CD4-positive, alpha-beta T cell treated with Interleukin-6 at 100 ng/mL for 8 hours (primary cell): ENCODE results near the gene SLC24A5.

Source experiments
- DNase-seq: peaks from one replicate; pipeline ENCODE4 v3.0.0-alpha.2; 2020; ENCODE audit warnings: mixed read lengths, low spot score

Gene SLC24A5

GRCh38 chr15:48120745-48121144, at the start of gene SLC24A5:
TSS of gene SLC24A5 (plus strand) at chr15:48120990. CDS start at chr15:48121045, 55 bp downstream.
- DNase-seq = no peak

GRCh38 chr15:48072941-48073340, 47.8 kb upstream of the SLC24A5 start:
- DNase-seq = no peak

- no peak for DNase-seq
These were observed 46.9 kb upstream of the SLC24A5 start for GRCh38 chr15:48073881-48074280.

GRCh38 chr15:48076454-48076853, 44.3 kb upstream of the SLC24A5 start:
- DNase-seq = no peak

- no peak for DNase-seq
These were observed 43.1 kb upstream of the SLC24A5 start for GRCh38 chr15:48077616-48078184.

- DNase-seq = no peak
These were observed 35.8 kb upstream of the SLC24A5 start for GRCh38 chr15:48084759-48085590.

GRCh38 chr15:48085591-48085930, 35.2 kb upstream of the SLC24A5 start:
- no peak for DNase-seq

- no peak for DNase-seq
These were observed 34.7 kb upstream of the SLC24A5 start for GRCh38 chr15:48086133-48086532.

GRCh38 chr15:48086576-48086975, 34.2 kb upstream of the SLC24A5 start:
- DNase-seq = no peak

GRCh38 chr15:48087844-48088243, 32.9 kb upstream of the SLC24A5 start:
- no peak for DNase-seq

GRCh38 chr15:48089702-48090101, 31.1 kb upstream of the SLC24A5 start:
- no peak for DNase-seq

- no peak for DNase-seq
These were observed 30.7 kb upstream of the SLC24A5 start for GRCh38 chr15:48090115-48090514.

- no peak for DNase-seq
These were observed 30.1 kb upstream of the SLC24A5 start for GRCh38 chr15:48090666-48091065.

- no peak for DNase-seq
These were observed 29.3 kb upstream of the SLC24A5 start for GRCh38 chr15:48091522-48091921.

GRCh38 chr15:48096355-48096786, 24.4 kb upstream of the SLC24A5 start:
- DNase-seq = no peak

GRCh38 chr15:48096813-48097212, 24.0 kb upstream of the SLC24A5 start:
- DNase-seq = no peak

GRCh38 chr15:48097264-48097663, 23.5 kb upstream of the SLC24A5 start:
- no peak for DNase-seq

GRCh38 chr15:48101376-48101961, 19.3 kb upstream of the SLC24A5 start:
- no peak for DNase-seq

GRCh38 chr15:48102167-48102566, 18.6 kb upstream of the SLC24A5 start:
- no peak for DNase-seq

- DNase-seq = no peak
These were observed 17.1 kb upstream of the SLC24A5 start for GRCh38 chr15:48103647-48104046.

- no peak for DNase-seq
These were observed 14.9 kb upstream of the SLC24A5 start for GRCh38 chr15:48105936-48106335.

GRCh38 chr15:48109212-48109611, 11.6 kb upstream of the SLC24A5 start:
- DNase-seq = no peak

GRCh38 chr15:48109856-48110531, 10.8 kb upstream of the SLC24A5 start:
- DNase-seq = no peak
